Measurements from ENCODE around the gene PRKD1.

PRKD1 gene

DNA sequence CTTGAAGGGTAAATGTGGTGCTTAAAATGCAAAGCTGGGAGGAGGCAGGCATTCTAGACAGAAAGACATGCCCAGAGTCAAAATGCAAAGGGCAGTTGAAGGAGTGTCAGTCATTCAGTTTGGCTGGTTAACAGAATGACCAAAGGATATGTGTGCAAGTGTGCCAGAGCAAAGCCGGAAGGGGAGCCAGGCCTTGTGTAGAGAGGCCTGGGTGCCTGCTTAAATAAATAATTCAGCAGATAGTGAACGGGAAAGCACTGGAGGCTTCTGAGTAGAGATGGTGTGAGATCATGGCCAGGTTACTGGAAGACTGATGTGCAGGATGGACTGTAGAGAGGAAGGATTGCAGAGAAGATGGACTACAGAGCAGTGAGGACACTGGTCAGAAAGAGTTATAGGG lies 244.9 kb downstream of the PRKD1 start:
- TF ChIP-seq, protein P1, sequence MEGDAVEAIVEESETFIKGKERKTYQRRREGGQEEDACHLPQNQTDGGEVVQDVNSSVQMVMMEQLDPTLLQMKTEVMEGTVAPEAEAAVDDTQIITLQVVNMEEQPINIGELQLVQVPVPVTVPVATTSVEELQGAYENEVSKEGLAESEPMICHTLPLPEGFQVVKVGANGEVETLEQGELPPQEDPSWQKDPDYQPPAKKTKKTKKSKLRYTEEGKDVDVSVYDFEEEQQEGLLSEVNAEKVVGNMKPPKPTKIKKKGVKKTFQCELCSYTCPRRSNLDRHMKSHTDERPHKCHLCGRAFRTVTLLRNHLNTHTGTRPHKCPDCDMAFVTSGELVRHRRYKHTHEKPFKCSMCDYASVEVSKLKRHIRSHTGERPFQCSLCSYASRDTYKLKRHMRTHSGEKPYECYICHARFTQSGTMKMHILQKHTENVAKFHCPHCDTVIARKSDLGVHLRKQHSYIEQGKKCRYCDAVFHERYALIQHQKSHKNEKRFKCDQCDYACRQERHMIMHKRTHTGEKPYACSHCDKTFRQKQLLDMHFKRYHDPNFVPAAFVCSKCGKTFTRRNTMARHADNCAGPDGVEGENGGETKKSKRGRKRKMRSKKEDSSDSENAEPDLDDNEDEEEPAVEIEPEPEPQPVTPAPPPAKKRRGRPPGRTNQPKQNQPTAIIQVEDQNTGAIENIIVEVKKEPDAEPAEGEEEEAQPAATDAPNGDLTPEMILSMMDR (IDR thresholded peaks at IDR 0.05; ENCODE audit: low read length, missing control alignments), result no peak
- no peak overlapping the region for H3K4me3 ChIP-seq (replicated peaks; ENCODE audit: low read depth, low read length)
- no peak for DNase-seq (ENCODE audit: low read depth)

DNA sequence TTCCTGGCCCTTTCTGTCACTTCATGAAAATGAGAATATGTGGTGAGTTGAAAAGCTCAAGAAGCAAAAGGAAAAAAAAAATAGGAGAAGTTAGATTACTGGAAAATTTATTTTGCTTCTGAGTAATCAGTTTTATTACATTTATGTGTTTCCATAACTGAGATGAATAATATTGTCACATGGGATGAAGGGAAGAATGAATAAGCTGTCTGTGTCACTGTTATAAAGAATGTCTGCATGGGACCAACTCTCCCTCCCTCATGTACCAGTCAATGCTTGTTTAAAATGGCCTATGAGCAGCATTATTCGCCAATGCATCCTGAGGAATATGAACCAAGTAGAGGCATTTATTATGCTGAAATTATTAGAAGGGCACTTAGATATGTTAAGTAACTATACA lies 246.3 kb downstream of the PRKD1 start:
- no peak for DNase-seq (ENCODE audit: low read depth)
- TF ChIP-seq, protein P1 (IDR thresholded peaks at IDR 0.05; ENCODE audit: low read length, missing control alignments), result no peak
- H3K4me3 ChIP-seq (replicated peaks; ENCODE audit: low read depth, low read length), result no peak overlapping the region

DNA sequence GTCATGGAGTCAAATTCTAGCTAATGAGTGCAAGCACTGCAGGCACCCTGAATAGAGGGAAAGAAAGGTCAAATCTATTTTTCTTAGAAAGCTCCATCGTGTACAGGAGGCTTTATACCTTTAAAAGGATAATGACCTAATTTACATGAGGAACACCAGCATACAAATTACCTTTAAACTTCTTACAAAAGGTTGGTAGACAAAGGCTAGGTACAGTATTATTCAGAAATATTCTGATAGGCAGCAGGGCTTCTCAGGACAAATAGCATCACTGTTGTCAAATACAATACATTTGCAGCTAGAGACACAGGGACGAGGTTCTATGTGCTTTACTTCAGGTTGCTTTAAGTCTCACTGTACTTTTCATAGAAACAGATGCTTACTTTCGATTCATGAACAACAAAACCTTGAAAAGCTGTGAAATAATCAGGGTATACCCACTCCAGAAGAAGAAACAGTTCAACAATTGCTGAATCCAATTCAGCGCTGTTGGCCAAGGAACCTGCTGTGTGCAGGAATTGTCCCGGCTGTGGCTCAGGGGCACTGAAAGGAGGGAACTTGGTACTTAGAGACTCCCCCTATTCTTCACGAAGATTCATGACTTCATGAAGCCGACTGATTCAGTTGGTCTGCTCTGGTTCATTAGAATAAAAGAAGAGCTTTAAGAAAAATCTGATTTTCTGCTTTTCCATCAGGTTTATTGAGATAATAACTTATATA lies 252.9 kb downstream of the PRKD1 start:
- TF ChIP-seq, protein P1 (IDR thresholded peaks at IDR 0.05; ENCODE audit: low read length, missing control alignments), result no peak
- H3K4me3 ChIP-seq (replicated peaks; ENCODE audit: low read depth, low read length), result no peak overlapping the region
- DNase-seq (ENCODE audit: low read depth), result no peak

DNA sequence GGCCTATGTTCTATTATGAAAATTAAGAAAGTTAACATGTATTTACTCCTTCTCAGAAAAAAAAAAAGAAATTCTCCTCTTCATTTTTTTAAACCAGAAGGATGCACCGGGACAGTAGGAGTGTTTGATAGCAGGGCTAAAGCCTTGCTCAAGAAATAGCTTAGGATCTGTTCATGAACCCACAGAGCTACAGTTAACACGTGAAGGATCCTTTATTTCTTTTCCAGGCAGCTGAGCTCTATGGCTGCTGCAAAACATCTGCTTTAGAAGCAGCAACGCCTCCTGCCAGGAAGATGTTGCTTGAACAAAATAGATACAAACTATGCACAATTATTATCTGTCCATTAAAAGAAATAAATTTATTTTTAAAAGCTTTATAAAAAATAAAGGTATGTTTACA lies 254.8 kb downstream of the PRKD1 start:
- no peak for DNase-seq (ENCODE audit: low read depth)
- no peak overlapping the region for H3K4me3 ChIP-seq (replicated peaks; ENCODE audit: low read depth, low read length)
- TF ChIP-seq, protein P1 (IDR thresholded peaks at IDR 0.05; ENCODE audit: low read length, missing control alignments), result no peak

DNA sequence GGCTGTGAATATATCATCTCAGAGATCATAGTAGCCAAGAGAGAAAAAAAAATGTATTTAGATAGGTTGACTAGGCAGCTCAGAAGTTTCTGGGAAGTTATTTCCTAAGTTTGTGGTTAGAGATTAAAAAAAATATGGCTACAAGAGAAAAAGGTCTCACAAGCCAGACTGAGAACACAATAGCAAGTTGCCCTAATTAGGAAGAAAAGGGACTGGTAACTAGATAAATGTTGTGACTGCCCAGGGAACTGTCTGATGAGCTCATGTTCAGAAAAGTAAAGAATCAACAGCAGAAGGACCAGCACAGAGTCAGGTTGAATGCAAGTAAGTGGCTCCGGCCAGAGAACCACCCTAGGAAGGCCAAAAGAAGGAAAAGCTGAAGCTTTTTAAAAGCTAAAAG lies 256.6 kb downstream of the PRKD1 start:
- TF ChIP-seq, protein P1 (IDR thresholded peaks at IDR 0.05; ENCODE audit: low read length, missing control alignments), result no peak
- H3K4me3 ChIP-seq (replicated peaks; ENCODE audit: low read depth, low read length), result no peak overlapping the region
- DNase-seq (ENCODE audit: low read depth), result peak; percentile 87

DNA sequence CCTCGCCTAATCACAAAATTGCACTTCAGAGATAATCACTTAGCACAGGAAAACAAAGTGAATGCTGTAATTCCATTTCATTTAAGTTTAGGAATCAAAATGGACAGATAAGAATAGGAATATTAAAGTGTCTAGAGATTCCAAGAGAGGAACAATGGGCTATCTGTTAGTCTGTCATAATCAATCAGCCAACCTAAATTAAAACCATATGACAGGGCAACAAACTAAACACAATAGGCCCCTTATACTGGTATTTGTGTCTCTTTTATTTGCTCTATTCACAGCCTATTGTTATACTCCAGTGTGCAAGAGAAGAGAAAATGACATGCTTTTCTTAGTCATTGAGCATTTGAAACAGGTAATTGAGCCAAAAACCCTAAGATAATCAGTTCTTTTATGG lies 259.4 kb downstream of the PRKD1 start:
- DNase-seq (ENCODE audit: low read depth), result no peak
- TF ChIP-seq, protein P1 (IDR thresholded peaks at IDR 0.05; ENCODE audit: low read length, missing control alignments), result no peak

DNA sequence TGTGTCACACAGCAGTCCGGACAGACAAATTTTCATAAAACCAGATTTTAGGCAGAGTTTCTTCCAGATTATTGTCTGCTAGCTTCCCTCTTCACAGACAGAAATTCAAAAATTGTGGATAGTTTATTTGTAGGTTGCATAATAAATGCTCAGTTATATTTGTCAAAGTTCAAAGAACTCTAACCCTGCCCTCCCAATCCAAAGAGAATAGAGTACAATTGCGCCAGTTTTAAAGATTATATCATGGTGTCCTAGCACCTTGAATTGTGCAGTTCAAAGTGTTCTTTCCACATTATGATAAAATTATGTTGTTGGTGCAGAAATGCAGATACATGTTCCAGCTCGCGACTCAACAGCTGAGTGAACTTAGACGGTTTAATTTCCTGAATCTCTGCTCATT lies 263.1 kb downstream of the PRKD1 start:
- DNase-seq (ENCODE audit: low read depth), result no peak
- TF ChIP-seq, protein P1 (IDR thresholded peaks at IDR 0.05; ENCODE audit: low read length, missing control alignments), result no peak
- no peak overlapping the region for H3K4me3 ChIP-seq (replicated peaks; ENCODE audit: low read depth, low read length)

More for the DNA sequence above, 259.4 kb downstream of the PRKD1 start:
- H3K4me3 ChIP-seq (replicated peaks; ENCODE audit: low read depth, low read length), result no peak overlapping the region

Measured in fibroblast of pulmonary artery (primary cell).